H1 (cell line): ENCODE results near the gene SNAPIN. TPM values are rescaled to one million over a fixed set of nuclear protein-coding genes. Genes with fewer than 3 reads are reported as not detected.

ENCODE experiments used
- CTCF ChIA-PET: fragments of 300-600 bp; sonication (Branson Sonifier 250); formaldehyde crosslinking; loops from one replicate; lab custom pipeline; 2021; ENCODE audit not compliant: partially characterized antibody; lab: Charles Lee
- POLR2A ChIA-PET: fragments of 300-600 bp; sonication (Branson Sonifier 250); formaldehyde crosslinking; loops from one replicate; lab custom pipeline; 2021; ENCODE audit warnings: inconsistent platforms; ENCODE audit not compliant: partially characterized antibody; lab: Charles Lee
- DNase-seq, 2 experiments: peaks; one replicate each; pipeline versions ENCODE4 v3.0.0 to v3.0.0-alpha.2; 2010 to 2022; ENCODE audit warnings: low spot score in 2 of 2, low read depth in 1 of 2, mixed read lengths in 1 of 2
- FAIRE-seq: peaks from 2 replicates; lab custom pipeline; 2011; peaks lifted over from hg19 to GRCh38; lab: Jason Lieb, UNC
- H2AFZ ChIP-seq: 2 replicates; pipeline ENCODE4 v1.8.1; 2012; ENCODE audit warnings: low read length, inconsistent platforms
- H2AK5ac ChIP-seq: 2 replicates; pipeline ENCODE4 v1.6.1; 2013; ENCODE audit warnings: low read depth, low read length
- H2BK120ac ChIP-seq: replicated peaks from 2 replicates; pipeline ENCODE3; 2013; ENCODE audit warnings: low read depth, low read length, inconsistent platforms
- H2BK12ac ChIP-seq: 2 replicates; pipeline ENCODE4 v1.6.1; 2013; ENCODE audit warnings: low read depth, low read length
- H2BK15ac ChIP-seq: 2 replicates; pipeline ENCODE4 v1.6.1; 2013; ENCODE audit warnings: low read length
- H2BK20ac ChIP-seq: 2 replicates; pipeline ENCODE4 v1.6.1; 2013; ENCODE audit warnings: low read length
- H2BK5ac ChIP-seq: 2 replicates; pipeline ENCODE4 v1.6.1; 2013; ENCODE audit warnings: low read depth, low read length
- H3K14ac ChIP-seq: 2 replicates; pipeline ENCODE4 v1.6.1; 2013; ENCODE audit warnings: inconsistent platforms; ENCODE audit not compliant: insufficient read length
- H3K18ac ChIP-seq: 2 replicates; pipeline ENCODE4 v1.6.1; 2013; ENCODE audit warnings: low read length; ENCODE audit errors: extremely low read depth
- H3K23ac ChIP-seq: 2 replicates; pipeline ENCODE4 v1.6.1; 2013; ENCODE audit warnings: inconsistent platforms; ENCODE audit not compliant: insufficient read length
- H3K23me2 ChIP-seq: 2 replicates; pipeline ENCODE4 v1.6.1; 2013; ENCODE audit warnings: low read depth, low read length
- H3K27ac ChIP-seq: 2 replicates; pipeline ENCODE4 v1.6.1; 2011; ENCODE audit warnings: low read depth, low read length, inconsistent platforms
- H3K27me3 ChIP-seq, 4 experiments: replicated peaks in 1 of 4; 1 replicate in 1 of 4; 2 replicates in 3 of 4; pipeline versions ENCODE4 v1.6.1 to v1.8.1; 2011 to 2013; ENCODE audit warnings: low read length in 3 of 4, mild to moderate bottlenecking in 3 of 4, inconsistent platforms in 2 of 4, mixed read lengths in 2 of 4, moderate library complexity in 1 of 4; ENCODE audit not compliant: control insufficient read depth in 3 of 4, insufficient read depth in 3 of 4; ENCODE audit errors: extremely low read depth in 1 of 4
- H3K36me3 ChIP-seq, 4 experiments: 2 replicates each; pipeline versions ENCODE4 v1.6.1 to v1.8.1; 2011 to 2013; ENCODE audit warnings: mild to moderate bottlenecking in 4 of 4, low read length in 3 of 4, moderate library complexity in 2 of 4, control low read depth in 1 of 4, inconsistent platforms in 1 of 4; ENCODE audit not compliant: insufficient read depth in 4 of 4, control insufficient read depth in 2 of 4
- H3K4ac ChIP-seq: replicated peaks from 2 replicates; pipeline ENCODE3; 2013; ENCODE audit warnings: low read length, low read depth, mixed read lengths, inconsistent platforms; ENCODE audit not compliant: insufficient read length
- H3K4me1 ChIP-seq, 4 experiments: replicated peaks in 1 of 4; 1 replicate in 1 of 4; 2 replicates in 3 of 4; pipeline versions ENCODE4 v1.6.1 to v1.8.1; 2011 to 2013; ENCODE audit warnings: low read length in 3 of 4, inconsistent platforms in 2 of 4, mixed read lengths in 1 of 4; ENCODE audit not compliant: insufficient read depth in 4 of 4, control insufficient read depth in 3 of 4
- H3K4me2 ChIP-seq, 2 experiments: 2 replicates each; pipeline versions ENCODE4 v1.6.1 to v1.8.1; 2011 to 2013; ENCODE audit warnings: low read depth in 2 of 2, low read length in 2 of 2, control low read depth in 1 of 2, inconsistent platforms in 1 of 2, mild to moderate bottlenecking in 1 of 2; ENCODE audit not compliant: insufficient read depth in 1 of 2
- H3K4me3 ChIP-seq, 4 experiments: fragments of 200-600, 300-600 bp in 1 of 4; sonication (generic), shearing (Covaris generic), sonication (Bioruptor Twin) in 1 of 4; 2 replicates each; pipeline versions ENCODE4 v1.5.1 to v1.8.1; 2011 to 2016; ENCODE audit warnings: low read length in 4 of 4, low read depth in 3 of 4, control low read depth in 2 of 4, inconsistent platforms in 2 of 4, mild to moderate bottlenecking in 2 of 4, mixed read lengths in 1 of 4, moderate library complexity in 1 of 4; ENCODE audit not compliant: insufficient read depth in 2 of 4; ENCODE audit errors: extremely low read depth in 1 of 4
- H3K56ac ChIP-seq: replicated peaks from 2 replicates; pipeline ENCODE3; 2013; ENCODE audit warnings: low read depth, mild to moderate bottlenecking, mixed read lengths, low read length, inconsistent platforms; ENCODE audit not compliant: insufficient read length
- H3K79me1 ChIP-seq: 2 replicates; pipeline ENCODE4 v1.6.1; 2013; ENCODE audit warnings: low read depth, low read length, control low read depth
- H3K79me2 ChIP-seq, 2 experiments: 2 replicates each; pipeline versions ENCODE4 v1.6.1 to v1.8.1; 2012 to 2013; ENCODE audit warnings: low read length in 2 of 2, mild to moderate bottlenecking in 2 of 2, inconsistent platforms in 1 of 2; ENCODE audit not compliant: insufficient read depth in 2 of 2, control insufficient read depth in 1 of 2
- H3K9ac ChIP-seq, 4 experiments: replicated peaks in 1 of 4; 1 replicate in 1 of 4; 2 replicates in 3 of 4; pipeline versions ENCODE4 v1.6.1 to v1.8.1; 2011 to 2013; ENCODE audit warnings: low read depth in 3 of 4, low read length in 3 of 4, control low read depth in 2 of 4, mild to moderate bottlenecking in 2 of 4, moderate library complexity in 2 of 4, inconsistent platforms in 1 of 4; ENCODE audit errors: extremely low read depth in 1 of 4
- H3K9me3 ChIP-seq, 2 experiments: 2 replicates each; pipeline versions ENCODE4 v1.6.1 to v1.8.1; 2012 to 2013; ENCODE audit warnings: mild to moderate bottlenecking in 2 of 2, moderate library complexity in 2 of 2, control low read depth in 1 of 2, inconsistent platforms in 1 of 2, low read depth in 1 of 2, low read length in 1 of 2, mixed read lengths in 1 of 2; ENCODE audit not compliant: insufficient read depth in 2 of 2
- H4K20me1 ChIP-seq, 2 experiments: replicated peaks in 1 of 2; 2 replicates each; pipeline versions ENCODE3 to v1.8.1; 2011 to 2013; ENCODE audit warnings: inconsistent platforms in 2 of 2, low read length in 2 of 2, mild to moderate bottlenecking in 1 of 2; ENCODE audit not compliant: insufficient read depth in 2 of 2, control insufficient read depth in 1 of 2
- H4K5ac ChIP-seq: 2 replicates; pipeline ENCODE4 v1.6.1; 2013; ENCODE audit warnings: low read length, low read depth, mixed read lengths, inconsistent platforms; ENCODE audit not compliant: insufficient read length
- H4K8ac ChIP-seq: 2 replicates; pipeline ENCODE4 v1.8.0; 2013; ENCODE audit warnings: mild to moderate bottlenecking, moderate library complexity, low read length, inconsistent platforms; ENCODE audit not compliant: insufficient read depth; ENCODE audit errors: extremely low read depth
- H4K91ac ChIP-seq: replicated peaks from 2 replicates; pipeline ENCODE3; 2013; ENCODE audit warnings: low read length, mixed read lengths, inconsistent platforms; ENCODE audit not compliant: insufficient read length
- CBX8 ChIP-seq: fragments of 300-800, 300-1000 bp; sonication (generic); IDR thresholded peaks from 2 replicates; pipeline ENCODE4 v1.7.1; 2016; ENCODE audit warnings: low read depth, low read length, borderline replicate concordance
- EGR1 ChIP-seq: IDR thresholded peaks from 2 replicates; pipeline ENCODE4 v1.6.1; 2011; ENCODE audit warnings: low read depth, low read length, borderline replicate concordance
- POU5F1 ChIP-seq: IDR thresholded peaks from 2 replicates; pipeline ENCODE4 v1.6.1; 2011; ENCODE audit warnings: low read depth, mild to moderate bottlenecking, low read length, moderate library complexity
- RFX5 ChIP-seq: IDR thresholded peaks from 2 replicates; pipeline ENCODE4 v1.6.1; 2011; ENCODE audit warnings: low read depth, low read length, improper control_type of control experiment, borderline replicate concordance
- RXRA ChIP-seq: IDR thresholded peaks from 2 replicates; pipeline ENCODE4 v1.6.1; 2011; ENCODE audit warnings: low read depth, mild to moderate bottlenecking, low read length, moderate library complexity; ENCODE audit not compliant: insufficient read depth
- SP1 ChIP-seq: IDR thresholded peaks from 2 replicates; pipeline ENCODE4 v1.6.1; 2011; ENCODE audit warnings: low read depth, low read length
- WGBS, 2 experiments: shearing (Covaris generic) in 1 of 2; methylation state at CpG; one replicate each; pipeline versions ENCODE4 v1.1.6 to v1.1.7; 2013 to 2015; ENCODE audit warnings: low lambda C conversion rate in 2 of 2, mixed read lengths in 2 of 2, inconsistent platforms in 1 of 2, low coverage in 1 of 2, missing lambda C conversion rate in 1 of 2; ENCODE audit not compliant: insufficient replicate concordance in 2 of 2, insufficient coverage in 1 of 2, insufficient read length in 1 of 2; ENCODE audit errors: extremely low coverage in 1 of 2, missing lambda C conversion rate in 1 of 2; 5-methylcytosine and 5-hydroxymethylcytosine counted together
- polyA plus RNA-seq, 7 experiments: library from polyadenylated mRNA; depleted of rRNA in 3 of 7; stranded (reverse) in 5 of 7; unstranded in 2 of 7; fragments of >200 nt in 5 of 7; fragments of 200-250 nt in 2 of 7; gene quantifications; 1 replicate in 5 of 7; 2 replicates in 1 of 7; 4 replicates in 1 of 7; pipeline versions ENCODE4 v1.2.1 to v1.2.3, GENCODE V29; 2011 to 2013; ENCODE audit warnings: missing spikeins in 2 of 7, mixed read lengths in 2 of 7
- total RNA-seq: library from RNA; stranded (reverse); fragmentation: NEBNext Ultra II Directional; extraction: Animal tissue kit (Norgen Biotek cat#: 25700); gene quantifications from 2 replicates; pipeline ENCODE4 v1.2.1, GENCODE V29; 2021
- TF ChIP-seq, protein P1 (sequence below): IDR thresholded peaks from 2 replicates; pipeline ENCODE4 v1.6.1; 2011; ENCODE audit warnings: low read depth, mild to moderate bottlenecking, low read length; ENCODE audit not compliant: insufficient read depth

The SNAPIN gene
- total and polyA plus RNA-seq, 2 of the 8 experiments (the other 6 are each of a cell fraction or from before 2014, with no cell fraction given) = 25.7 to 31.1 TPM

DNA sequence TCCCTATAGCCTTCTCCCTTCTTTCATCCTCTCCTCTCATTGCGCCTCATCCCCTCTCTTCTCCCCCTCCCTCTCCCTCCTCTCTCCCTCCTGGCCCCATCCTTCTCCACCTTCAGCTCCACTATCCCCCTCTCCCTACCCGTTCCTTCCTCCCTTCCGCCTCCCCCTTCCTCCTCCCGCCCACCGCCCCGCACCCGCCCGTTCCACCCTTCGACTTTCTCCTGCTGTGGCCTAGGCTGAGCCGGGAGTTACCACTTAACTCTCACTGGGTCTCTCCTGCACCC is 21.6 kb downstream of the SNAPIN start:
- peak overlapping the region; percentile 59 for H2BK120ac ChIP-seq
- H3K9ac ChIP-seq = no peak overlapping the region
- H3K4ac ChIP-seq = no peak overlapping the region
- DNase-seq = no peak
- H4K5ac ChIP-seq = peak overlapping the region; percentile 58
- H2AK5ac ChIP-seq = no peak overlapping the region
- H3K4me3 ChIP-seq = peak overlapping the region; percentile 38 to 76 (median 69); a peak in 7 of 8 replicates
- 0 out of 2 replicates have a peak overlapping the region, but pooled peaks have one; percentile 36 for H2AFZ ChIP-seq
- ChIA-PET CTCF (interaction anchor here (0.7 to 14.0 kb wide), 11 partner anchors 31 to 495 kb away, joined by 3 to 190 read pairs (median 4); no protein-coding TSS in a partner anchor), POLR2A (interaction anchor here (0.6 to 3.3 kb wide), 11 partner anchors 17 to 311 kb away, joined by 3 to 17 read pairs (median 5); partner anchors contain the start of genes CHTOP, INTS3, RPS27 and S100A13)
- no CpG with 5 or more reads among the region's 10 CpGs for WGBS, 2 experiments
- H3K23me2 ChIP-seq = peaks cover 26% of the 10 kb centered on the region
- H3K79me2 ChIP-seq = no peaks in the 10 kb centered on the region
- H3K56ac ChIP-seq = no peak overlapping the region
- no peak overlapping the region for H3K14ac ChIP-seq
- H3K18ac ChIP-seq = no peak overlapping the region
- no peak overlapping the region for H4K8ac ChIP-seq
- no peaks in the 10 kb centered on the region for H3K9me3 ChIP-seq
- H3K4me2 ChIP-seq = peak overlapping the region; percentile 82 to 97
- H3K36me3 ChIP-seq = no peaks in the 10 kb centered on the region
- no peak overlapping the region for H4K91ac ChIP-seq
- H2BK20ac ChIP-seq = no peak overlapping the region
- H3K4me1 ChIP-seq = peaks cover 3 to 9% (median 6%) of the 10 kb centered on the region in 4 experiments; a peak in 6 of 7 replicates
- no peaks in the 10 kb centered on the region for H3K79me1 ChIP-seq
- H3K23ac ChIP-seq = no peak overlapping the region
- no peak overlapping the region for H3K27ac ChIP-seq
- peaks cover 0 to 21% (median 9%) of the 10 kb centered on the region in 4 experiments; a peak in 5 of 7 replicates for H3K27me3 ChIP-seq
- peak overlapping the region; percentile 9; the same call in 1 of the 2 replicates for H2BK15ac ChIP-seq
- no peak for FAIRE-seq
- no peak for TF ChIP-seq POU5F1
- no peak for TF ChIP-seq SP1
- TF ChIP-seq, protein P1, sequence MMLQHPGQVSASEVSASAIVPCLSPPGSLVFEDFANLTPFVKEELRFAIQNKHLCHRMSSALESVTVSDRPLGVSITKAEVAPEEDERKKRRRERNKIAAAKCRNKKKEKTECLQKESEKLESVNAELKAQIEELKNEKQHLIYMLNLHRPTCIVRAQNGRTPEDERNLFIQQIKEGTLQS = no peak
- TF ChIP-seq CBX8 = no peak
- TF ChIP-seq RFX5 = no peak
- TF ChIP-seq RXRA = no peak
- TF ChIP-seq EGR1 = no peak
- TF ChIP-seq, all 59 proteins: peak for 0
- Histone ChIP-seq H2BK5ac (no peak overlapping the region), H4K20me1 (no peaks in the 10 kb centered on the region), H2BK12ac (peak overlapping the region; percentile 98; the same call in 1 of the 2 replicates)
